ENCODE data around the gene ZMIZ2.
A peak's percentile ranks its signal among the peaks of the same experiment; 100 is the strongest.
"Not testable (repeated sequence)": the region's sequence is repeated elsewhere in the genome, so short reads cannot be mapped to it uniquely, and the experiment has no call there.

The ZMIZ2 gene

GRCh38 chr7:44709945-44710596, 38.6 kb upstream of the ZMIZ2 start:
- peaks cover 26% of the 10 kb centered on the region for H3K36me3 ChIP-seq (ENCODE audit: control insufficient read depth, insufficient read depth, low read length)
- no peak overlapping the region for H3K4me3 ChIP-seq (ENCODE audit: insufficient read depth, low read depth, low read length, poor library complexity, severe bottlenecking)
- H3K27me3 ChIP-seq (replicated peaks; ENCODE audit: control insufficient read depth, insufficient read depth, low read length, poor library complexity, severe bottlenecking) = no peaks in the 10 kb centered on the region
- no peak for DNase-seq
- peaks cover 6% of the 10 kb centered on the region for H3K4me1 ChIP-seq (ENCODE audit: control insufficient read depth, insufficient read depth, low read length, poor library complexity, severe bottlenecking)
- H3K9me3 ChIP-seq (ENCODE audit: control insufficient read depth, low read length) = no peaks in the 10 kb centered on the region
- no peak overlapping the region for H3K27ac ChIP-seq (ENCODE audit: insufficient read depth, low read length, poor library complexity, severe bottlenecking)

GRCh38 chr7:44711528-44711927, 37.1 kb upstream of the ZMIZ2 start:
- Histone ChIP-seq H3K4me3 (ENCODE audit: insufficient read depth, low read depth, low read length, poor library complexity, severe bottlenecking) (no peak overlapping the region), H3K4me1 (ENCODE audit: control insufficient read depth, insufficient read depth, low read length, poor library complexity, severe bottlenecking) (peaks cover 6% of the 10 kb centered on the region), H3K36me3 (ENCODE audit: control insufficient read depth, insufficient read depth, low read length) (peaks cover 26% of the 10 kb centered on the region), H3K27me3 (replicated peaks; ENCODE audit: control insufficient read depth, insufficient read depth, low read length, poor library complexity, severe bottlenecking) (no peaks in the 10 kb centered on the region), H3K27ac (ENCODE audit: insufficient read depth, low read length, poor library complexity, severe bottlenecking) (peak overlapping the region; percentile 6), H3K9me3 (ENCODE audit: control insufficient read depth, low read length) (no peaks in the 10 kb centered on the region)
- no peak for DNase-seq

DNA sequence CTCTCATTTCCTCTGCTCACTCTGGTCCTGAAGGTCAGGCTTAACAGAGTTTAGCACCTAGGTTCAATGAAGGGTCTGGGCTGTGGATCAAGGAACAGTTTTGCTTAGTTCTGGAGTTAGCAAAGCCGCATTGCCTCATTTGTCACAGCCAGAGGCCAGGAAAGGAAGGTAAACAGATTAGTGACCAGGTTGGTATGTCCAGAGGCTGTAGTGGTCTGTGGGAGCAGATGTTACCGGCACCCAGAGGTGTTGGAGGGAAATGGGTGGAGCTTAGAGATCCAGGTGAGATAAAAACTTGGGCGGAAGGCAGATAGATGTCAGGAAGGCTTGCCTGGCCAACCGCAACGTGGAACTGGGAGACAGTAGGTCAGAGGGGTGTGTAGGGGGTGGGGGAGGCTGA, 36.6 kb upstream of the ZMIZ2 start:
- peak overlapping the region; percentile 6 for H3K27ac ChIP-seq (ENCODE audit: insufficient read depth, low read length, poor library complexity, severe bottlenecking)
- H3K4me1 ChIP-seq (ENCODE audit: control insufficient read depth, insufficient read depth, low read length, poor library complexity, severe bottlenecking) = peaks cover 6% of the 10 kb centered on the region
- no peak for DNase-seq
- peaks cover 24% of the 10 kb centered on the region for H3K36me3 ChIP-seq (ENCODE audit: control insufficient read depth, insufficient read depth, low read length)
- no peaks in the 10 kb centered on the region for H3K27me3 ChIP-seq (replicated peaks; ENCODE audit: control insufficient read depth, insufficient read depth, low read length, poor library complexity, severe bottlenecking)
- no peak overlapping the region for H3K4me3 ChIP-seq (ENCODE audit: insufficient read depth, low read depth, low read length, poor library complexity, severe bottlenecking)
- no peaks in the 10 kb centered on the region for H3K9me3 ChIP-seq (ENCODE audit: control insufficient read depth, low read length)

DNA sequence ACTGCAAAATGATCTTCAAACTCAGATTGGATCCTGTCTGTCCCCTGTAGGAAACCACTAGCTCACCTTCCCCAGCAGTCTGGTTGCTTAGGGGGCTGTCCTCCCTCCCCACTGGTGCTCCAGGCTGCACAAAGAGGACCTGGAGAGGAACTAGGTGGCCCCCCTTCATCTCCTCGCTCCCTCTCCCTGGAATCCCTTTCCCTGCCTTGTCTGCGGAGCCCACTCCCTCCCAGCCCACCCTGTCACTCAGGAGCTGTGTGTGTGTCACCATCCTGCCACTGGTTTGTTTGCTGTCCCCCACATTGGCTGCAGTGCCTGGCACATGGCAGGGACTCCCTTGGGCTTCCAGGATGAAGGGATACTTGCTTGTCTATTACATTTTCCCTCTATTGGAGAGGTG, 35.5 kb upstream of the ZMIZ2 start:
- no peak overlapping the region for H3K4me3 ChIP-seq (ENCODE audit: insufficient read depth, low read depth, low read length, poor library complexity, severe bottlenecking)
- H3K36me3 ChIP-seq (ENCODE audit: control insufficient read depth, insufficient read depth, low read length) = peaks cover 13% of the 10 kb centered on the region
- no peak for DNase-seq
- H3K4me1 ChIP-seq (ENCODE audit: control insufficient read depth, insufficient read depth, low read length, poor library complexity, severe bottlenecking) = peaks cover 6% of the 10 kb centered on the region
- no peak overlapping the region for H3K27ac ChIP-seq (ENCODE audit: insufficient read depth, low read length, poor library complexity, severe bottlenecking)
- H3K9me3 ChIP-seq (ENCODE audit: control insufficient read depth, low read length) = no peaks in the 10 kb centered on the region
- H3K27me3 ChIP-seq (replicated peaks; ENCODE audit: control insufficient read depth, insufficient read depth, low read length, poor library complexity, severe bottlenecking) = no peaks in the 10 kb centered on the region

DNA sequence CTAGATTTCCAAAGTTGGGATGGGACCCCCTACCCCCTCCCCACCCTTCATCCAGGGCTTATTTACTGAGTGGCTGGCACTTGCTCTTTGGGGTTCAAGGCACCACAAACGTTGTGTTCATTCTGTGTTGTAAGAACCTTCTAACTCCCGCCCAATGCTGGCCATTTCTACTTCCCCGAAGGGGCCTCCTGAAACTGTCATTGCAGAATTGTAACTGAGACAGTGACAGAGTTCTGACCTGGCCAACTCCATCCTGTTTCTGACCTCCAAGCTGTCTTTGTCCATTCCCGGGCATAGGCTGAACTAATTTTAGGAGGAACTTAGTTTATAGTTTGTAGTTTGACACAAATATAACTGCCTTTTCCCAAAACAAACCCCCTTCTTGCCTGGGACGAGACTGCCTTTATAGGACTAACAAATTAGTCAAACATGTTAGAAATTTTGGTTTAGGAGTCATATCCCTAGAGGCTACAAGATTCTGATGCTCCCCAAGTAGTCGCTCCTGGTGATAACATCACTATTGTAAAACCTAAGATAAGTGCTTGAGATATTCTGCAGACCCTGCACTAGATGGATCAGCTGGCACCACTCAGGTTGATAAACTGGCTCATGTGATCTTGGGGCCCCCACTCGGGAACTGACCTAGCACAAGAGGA, 34.8 kb upstream of the ZMIZ2 start:
- H3K27me3 ChIP-seq (replicated peaks; ENCODE audit: control insufficient read depth, insufficient read depth, low read length, poor library complexity, severe bottlenecking) = no peaks in the 10 kb centered on the region
- no peak overlapping the region for H3K27ac ChIP-seq (ENCODE audit: insufficient read depth, low read length, poor library complexity, severe bottlenecking)
- DNase-seq = no peak
- peaks cover 6% of the 10 kb centered on the region for H3K36me3 ChIP-seq (ENCODE audit: control insufficient read depth, insufficient read depth, low read length)
- H3K9me3 ChIP-seq (ENCODE audit: control insufficient read depth, low read length) = no peaks in the 10 kb centered on the region
- no peak overlapping the region for H3K4me3 ChIP-seq (ENCODE audit: insufficient read depth, low read depth, low read length, poor library complexity, severe bottlenecking)
- H3K4me1 ChIP-seq (ENCODE audit: control insufficient read depth, insufficient read depth, low read length, poor library complexity, severe bottlenecking) = peaks cover 6% of the 10 kb centered on the region

DNA sequence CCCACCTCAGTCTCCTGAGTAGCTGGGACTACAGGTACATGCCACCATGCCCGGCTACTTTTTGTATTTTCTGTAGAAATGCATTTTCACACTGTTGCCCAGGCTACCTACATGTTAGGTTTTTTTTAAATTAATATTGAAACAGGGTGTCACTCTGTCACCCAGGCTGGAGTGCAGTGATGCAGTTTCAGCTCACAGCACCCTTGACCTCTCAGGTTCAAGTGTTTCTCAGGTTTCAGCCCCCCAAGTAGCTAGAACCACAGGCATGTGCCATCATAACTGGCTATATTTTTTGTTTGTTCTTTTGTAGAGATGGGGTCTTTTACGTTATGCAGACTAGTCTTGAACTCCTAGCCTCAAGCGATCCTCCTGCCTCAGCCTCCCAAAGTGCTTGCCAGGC, 32.4 kb upstream of the ZMIZ2 start:
- Histone ChIP-seq H3K27ac (ENCODE audit: insufficient read depth, low read length, poor library complexity, severe bottlenecking) (no peak overlapping the region), H3K36me3 (ENCODE audit: control insufficient read depth, insufficient read depth, low read length) (no peaks in the 10 kb centered on the region), H3K9me3 (ENCODE audit: control insufficient read depth, low read length) (no peaks in the 10 kb centered on the region), H3K4me1 (ENCODE audit: control insufficient read depth, insufficient read depth, low read length, poor library complexity, severe bottlenecking) (peaks cover 6% of the 10 kb centered on the region), H3K27me3 (replicated peaks; ENCODE audit: control insufficient read depth, insufficient read depth, low read length, poor library complexity, severe bottlenecking) (no peaks in the 10 kb centered on the region), H3K4me3 (ENCODE audit: insufficient read depth, low read depth, low read length, poor library complexity, severe bottlenecking) (no peak overlapping the region)
- no peak for DNase-seq

DNA sequence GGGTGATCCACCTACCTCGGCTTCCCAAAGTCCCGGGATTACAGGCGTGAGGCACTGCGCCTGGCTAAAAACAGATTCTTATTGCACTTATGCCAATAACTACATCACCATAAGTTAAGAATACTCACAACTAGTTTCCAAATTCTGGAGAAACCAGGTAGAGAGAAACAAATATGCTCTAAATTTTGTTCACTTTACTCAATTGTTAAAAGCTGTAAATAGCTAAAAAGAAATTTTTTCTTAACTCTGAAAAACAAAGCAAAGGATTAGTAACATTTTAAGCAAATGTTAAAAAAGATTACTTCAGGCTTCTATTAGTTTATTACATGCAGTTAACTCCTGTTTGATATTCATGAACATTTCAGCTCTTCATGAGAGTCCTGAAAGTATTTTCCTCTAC, 28.3 kb upstream of the ZMIZ2 start:
- Histone ChIP-seq H3K4me1 (ENCODE audit: control insufficient read depth, insufficient read depth, low read length, poor library complexity, severe bottlenecking) (no peaks in the 10 kb centered on the region), H3K4me3 (ENCODE audit: insufficient read depth, low read depth, low read length, poor library complexity, severe bottlenecking) (no peak overlapping the region), H3K27me3 (replicated peaks; ENCODE audit: control insufficient read depth, insufficient read depth, low read length, poor library complexity, severe bottlenecking) (no peaks in the 10 kb centered on the region), H3K27ac (ENCODE audit: insufficient read depth, low read length, poor library complexity, severe bottlenecking) (no peak overlapping the region), H3K36me3 (ENCODE audit: control insufficient read depth, insufficient read depth, low read length) (no peaks in the 10 kb centered on the region), H3K9me3 (ENCODE audit: control insufficient read depth, low read length) (no peaks in the 10 kb centered on the region)
- DNase-seq = no peak

- Histone ChIP-seq H3K27ac (ENCODE audit: insufficient read depth, low read length, poor library complexity, severe bottlenecking) (no peak overlapping the region), H3K27me3 (replicated peaks; ENCODE audit: control insufficient read depth, insufficient read depth, low read length, poor library complexity, severe bottlenecking) (no peaks in the 10 kb centered on the region), H3K9me3 (ENCODE audit: control insufficient read depth, low read length) (no peaks in the 10 kb centered on the region), H3K4me1 (ENCODE audit: control insufficient read depth, insufficient read depth, low read length, poor library complexity, severe bottlenecking) (no peaks in the 10 kb centered on the region), H3K4me3 (ENCODE audit: insufficient read depth, low read depth, low read length, poor library complexity, severe bottlenecking) (no peak overlapping the region), H3K36me3 (ENCODE audit: control insufficient read depth, insufficient read depth, low read length) (no peaks in the 10 kb centered on the region)
- no peak for DNase-seq
Measured at GRCh38 chr7:44724276-44724675, 24.4 kb upstream of the ZMIZ2 start.

DNA sequence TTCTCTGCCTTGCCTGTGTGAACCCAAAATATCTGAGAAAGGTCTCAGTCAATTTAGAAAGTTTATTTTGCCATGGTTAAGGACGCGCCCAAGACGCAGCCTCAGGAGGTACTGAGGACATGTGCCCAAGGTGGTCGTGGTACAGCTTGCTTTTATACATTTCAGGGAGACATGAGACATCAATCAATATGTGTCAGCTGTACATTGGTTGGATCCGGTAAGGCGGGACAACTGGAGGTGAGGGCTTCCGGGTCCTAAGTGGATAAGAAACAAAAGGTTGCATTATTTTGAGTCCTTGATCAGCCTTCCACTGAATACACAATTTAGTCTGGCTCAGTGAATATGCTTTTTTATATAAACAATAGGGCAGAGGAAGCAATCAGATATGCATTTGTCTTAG, 22.4 kb upstream of the ZMIZ2 start:
- not testable (repeated sequence) for H3K27me3 ChIP-seq (replicated peaks; ENCODE audit: control insufficient read depth, insufficient read depth, low read length, poor library complexity, severe bottlenecking); H3K4me3 ChIP-seq (ENCODE audit: insufficient read depth, low read depth, low read length, poor library complexity, severe bottlenecking); H3K9me3 ChIP-seq (ENCODE audit: control insufficient read depth, low read length); DNase-seq; H3K36me3 ChIP-seq (ENCODE audit: control insufficient read depth, insufficient read depth, low read length); H3K4me1 ChIP-seq (ENCODE audit: control insufficient read depth, insufficient read depth, low read length, poor library complexity, severe bottlenecking); H3K27ac ChIP-seq (ENCODE audit: insufficient read depth, low read length, poor library complexity, severe bottlenecking)

DNA sequence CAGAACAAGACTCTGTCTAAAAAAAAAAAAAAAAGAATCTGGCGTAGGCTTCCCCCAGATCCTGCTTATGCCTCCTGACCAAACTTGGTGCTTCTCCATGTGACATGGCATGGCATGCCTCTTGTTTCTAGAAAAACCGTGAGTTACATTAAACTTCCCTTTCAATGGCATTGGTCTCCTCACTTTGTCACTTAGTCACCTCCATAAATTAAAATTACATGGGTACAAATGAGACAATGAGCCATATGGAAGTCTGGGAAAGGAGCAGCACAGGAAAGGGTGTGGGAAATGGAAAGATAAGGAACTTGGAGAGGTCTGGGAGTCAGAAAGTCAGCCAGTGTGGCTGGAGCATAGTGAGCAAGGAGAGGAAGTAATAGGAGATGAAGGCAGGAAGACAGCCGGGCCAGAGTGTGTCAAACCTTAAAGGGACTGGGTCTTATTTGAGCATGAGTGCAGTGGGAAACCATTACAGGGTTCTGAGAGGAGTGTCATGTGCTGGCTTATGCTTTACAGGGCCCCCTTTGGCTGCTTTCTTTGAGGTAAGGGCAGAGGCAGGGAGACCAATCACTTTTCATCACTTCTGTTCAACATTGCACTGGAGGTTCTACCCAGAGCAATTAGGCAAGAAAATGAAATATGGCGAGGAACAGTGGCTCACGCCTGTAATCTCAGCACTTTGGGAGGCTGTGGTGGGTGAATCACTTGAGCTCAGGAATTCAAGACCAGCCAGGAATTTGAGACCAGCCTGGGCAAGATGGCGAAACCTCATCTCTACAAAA, 21.3 kb upstream of the ZMIZ2 start:
- Histone ChIP-seq H3K27ac (ENCODE audit: insufficient read depth, low read length, poor library complexity, severe bottlenecking) (no peak overlapping the region), H3K27me3 (replicated peaks; ENCODE audit: control insufficient read depth, insufficient read depth, low read length, poor library complexity, severe bottlenecking) (no peaks in the 10 kb centered on the region), H3K4me1 (ENCODE audit: control insufficient read depth, insufficient read depth, low read length, poor library complexity, severe bottlenecking) (no peaks in the 10 kb centered on the region), H3K9me3 (ENCODE audit: control insufficient read depth, low read length) (no peaks in the 10 kb centered on the region), H3K36me3 (ENCODE audit: control insufficient read depth, insufficient read depth, low read length) (no peaks in the 10 kb centered on the region), H3K4me3 (ENCODE audit: insufficient read depth, low read depth, low read length, poor library complexity, severe bottlenecking) (no peak overlapping the region)
- no peak for DNase-seq
